Measurements from ENCODE around the gene RBM8A.

GRCh38 chr1:145952903-145953302 lies 25.6 kb upstream of the RBM8A start:
- no peak for TF ChIP-seq CTCF (IDR thresholded peaks at IDR 0.05)
- no peak for TF ChIP-seq ZFX (IDR thresholded peaks at IDR 0.05; ENCODE audit: borderline replicate concordance)
